ENCODE measurements around the gene S100A9.

DNA sequence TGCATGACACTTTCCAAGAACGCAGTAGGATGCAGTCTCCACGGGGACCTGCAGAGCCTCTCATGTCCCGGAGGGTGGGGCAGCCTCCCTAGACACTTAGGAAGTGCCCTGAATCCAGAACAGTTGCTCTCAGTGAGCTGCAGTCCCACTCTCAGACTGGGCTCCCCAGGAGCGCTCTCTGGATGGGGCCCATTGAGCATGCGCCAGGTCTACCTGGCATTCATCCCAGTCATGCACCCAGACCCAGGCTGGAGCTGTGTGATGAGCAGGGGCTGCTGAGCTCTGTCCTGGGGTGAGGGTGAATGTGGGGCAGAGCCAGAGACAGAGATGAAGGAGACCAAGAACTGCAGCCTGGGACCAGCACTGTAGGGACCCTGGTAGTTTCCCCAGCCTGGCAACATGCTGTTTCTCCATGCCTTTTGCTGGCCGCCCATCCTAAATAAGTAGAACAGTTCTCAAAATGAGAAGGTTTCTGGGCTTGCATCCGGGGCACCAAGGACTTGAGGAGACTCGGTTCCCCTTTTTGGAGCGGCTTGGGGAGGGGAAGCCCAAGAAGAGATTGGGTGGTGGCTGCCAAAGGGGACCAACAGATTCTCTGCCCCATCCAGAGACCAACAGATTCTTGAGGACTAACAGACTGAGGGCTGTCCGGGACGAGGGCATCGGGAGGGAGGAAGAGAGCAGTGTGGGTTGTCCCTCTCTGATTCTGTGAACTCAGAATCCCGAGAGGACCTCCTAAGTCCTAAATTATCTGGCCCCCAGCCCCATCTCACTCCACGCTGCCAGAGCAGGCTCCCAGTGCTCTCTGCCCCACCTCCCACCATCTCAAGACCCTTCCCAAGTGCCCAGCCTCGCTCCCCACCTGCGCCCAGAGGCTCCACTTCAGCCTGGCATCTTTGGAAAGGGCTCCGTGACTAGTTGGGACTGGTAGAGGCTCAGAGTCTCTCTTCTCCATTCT is 8.0 kb upstream of the S100A9 start:
- TF ChIP-seq HDAC6 (IDR thresholded peaks at IDR 0.05; ENCODE audit: low read depth, low read length) = no peak
- TF ChIP-seq CTCF (IDR thresholded peaks at IDR 0.05; ENCODE audit: control extremely low read depth in 1 of 3, insufficient read depth in 1 of 3, low read depth in 1 of 3, low read length in 3 of 3) = no peak
